Measurements from ENCODE around the gene FAM20A.
"Not testable (repeated sequence)": the region's sequence is repeated elsewhere in the genome, so short reads cannot be mapped to it uniquely, and the experiment has no call there.

FAM20A gene

GRCh38 chr17:68518063-68518815 is 82.9 kb downstream of the FAM20A start:
- no peak for DNase-seq

- not testable (repeated sequence) for DNase-seq
Observed at GRCh38 chr17:68517605-68518004, 83.6 kb downstream of the FAM20A start.

- no peak for DNase-seq
Observed at GRCh38 chr17:68516732-68517131, 84.4 kb downstream of the FAM20A start.

GRCh38 chr17:68514831-68515635 is 86.1 kb downstream of the FAM20A start:
- DNase-seq, result no peak

DNA sequence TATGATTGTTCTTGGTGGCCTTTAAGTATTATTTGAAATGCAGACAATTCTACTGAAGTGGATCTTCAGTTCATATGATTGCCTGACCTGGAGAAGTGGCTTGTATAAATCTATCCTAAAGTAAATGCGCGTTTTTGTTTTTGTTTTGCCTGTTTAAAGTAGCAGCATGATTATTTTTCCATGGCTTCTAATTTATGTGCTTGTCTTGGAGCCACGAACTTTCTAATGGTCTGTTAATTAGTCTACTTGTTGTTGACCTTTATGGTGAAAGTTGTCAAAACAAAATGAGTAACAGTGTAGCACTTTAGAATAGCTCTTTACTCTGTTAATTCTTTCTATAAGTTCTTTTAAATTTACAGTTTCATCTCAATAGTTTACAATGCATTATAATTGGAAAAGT is 87.2 kb downstream of the FAM20A start:
- no peak for DNase-seq

- DNase-seq, result no peak
Observed at GRCh38 chr17:68512960-68513474, 88.2 kb downstream of the FAM20A start.

- DNase-seq, result peak; percentile 93
Observed at GRCh38 chr17:68512247-68512959, 88.8 kb downstream of the FAM20A start, which contains the start of gene PRKAR1A. TSS of gene PRKAR1A (plus strand) at chr17:68512430. CDS start at chr17:68515400, 2,970 bp downstream.

DNA sequence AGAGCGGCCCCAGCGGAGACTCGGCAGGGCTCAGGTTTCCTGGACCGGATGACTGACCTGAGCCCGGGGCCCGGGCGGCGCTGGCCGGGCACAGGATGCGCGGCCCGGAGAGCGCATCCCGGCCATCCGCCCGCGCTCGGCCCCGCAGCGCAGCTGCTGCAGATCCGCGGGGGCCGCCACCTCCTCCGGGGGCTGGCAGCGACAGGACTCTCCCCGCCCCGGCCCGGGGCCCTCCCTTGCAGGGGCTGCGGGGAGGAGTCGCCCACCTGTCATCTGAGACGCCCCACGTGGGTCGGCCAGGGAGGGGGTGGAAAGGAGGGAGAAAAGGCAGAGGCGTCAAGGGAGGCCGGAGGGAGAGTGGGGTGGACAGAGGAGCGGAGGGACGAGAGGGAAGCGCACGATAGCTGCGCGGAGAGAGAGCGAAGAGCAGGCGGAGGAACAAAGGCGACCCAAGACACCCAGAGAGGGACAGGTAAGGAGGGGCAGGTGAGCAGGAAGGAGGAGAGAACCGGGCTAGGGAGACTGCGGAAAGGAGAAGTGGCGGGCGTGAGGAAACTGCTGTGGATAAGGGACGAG is 89.4 kb downstream of the FAM20A start:
- DNase-seq, result peak; percentile 59

DNA sequence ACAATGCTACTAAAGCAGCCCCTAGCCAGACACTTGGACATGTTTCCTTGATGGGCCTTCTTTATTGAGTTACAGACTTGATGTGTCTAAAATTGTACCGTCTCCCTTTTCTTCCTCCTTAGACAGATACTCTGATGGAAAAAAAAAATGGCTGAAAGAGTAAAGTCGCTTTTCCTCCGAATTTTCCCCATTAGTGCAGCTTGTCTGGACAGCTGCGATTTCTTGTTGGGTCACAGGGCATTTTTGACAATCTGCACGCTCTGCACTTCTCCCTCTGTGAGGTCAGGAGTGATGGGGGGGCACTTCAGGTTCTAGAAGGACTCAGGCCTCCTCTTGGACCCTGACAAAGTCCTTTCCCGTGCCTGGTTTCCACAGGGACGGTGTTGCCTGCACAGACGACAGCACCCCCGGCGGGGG is 89.9 kb downstream of the FAM20A start:
- no peak for DNase-seq

GRCh38 chr17:68509141-68510057 is 91.8 kb downstream of the FAM20A start:
- peak; percentile 35 for DNase-seq

GRCh38 chr17:68507576-68507975 is 93.6 kb downstream of the FAM20A start:
- DNase-seq, result no peak

DNA sequence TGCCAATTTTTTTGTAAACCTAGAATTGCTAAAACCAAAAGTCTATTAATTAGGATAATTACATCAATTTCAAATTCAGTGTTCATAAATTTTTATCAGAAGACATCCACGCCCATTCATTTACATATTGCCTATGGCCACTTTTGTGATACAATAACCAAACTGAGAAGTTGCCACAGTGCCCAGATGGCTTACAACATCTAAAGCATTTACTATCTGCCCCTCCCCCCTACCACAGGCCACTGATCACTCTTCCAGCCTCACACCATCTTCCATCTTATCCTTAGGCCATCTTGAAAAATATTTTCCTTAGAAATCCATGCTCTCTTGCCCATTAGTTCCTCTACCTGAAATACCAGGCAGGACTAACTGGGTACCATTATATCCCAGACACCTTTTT is 95.2 kb downstream of the FAM20A start:
- no peak for DNase-seq

DNA sequence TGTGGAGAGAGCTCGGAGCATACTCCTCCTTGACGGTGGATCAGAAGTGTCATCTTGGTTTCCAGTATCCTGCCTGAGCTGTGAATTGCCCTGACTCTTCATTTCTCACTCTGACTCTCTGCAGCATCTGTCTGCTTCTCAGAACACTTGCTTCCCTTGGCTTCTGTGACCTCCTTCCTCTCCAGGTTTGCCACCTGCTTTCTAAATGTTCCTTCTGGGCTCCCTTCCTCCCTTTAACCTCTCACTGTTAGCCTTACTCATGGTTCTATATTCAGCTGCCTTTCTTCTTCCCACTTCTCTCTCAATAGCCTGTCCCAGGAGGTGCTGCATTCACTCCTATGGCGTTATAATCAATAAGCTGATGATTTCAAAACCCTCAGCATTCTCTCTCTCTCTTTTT is 100.1 kb downstream of the FAM20A start:
- DNase-seq, result peak; percentile 32

- DNase-seq, result no peak
Observed at GRCh38 chr17:68499587-68499986, 101.6 kb downstream of the FAM20A start.

- no peak for DNase-seq
Observed at GRCh38 chr17:68498479-68499326, 102.5 kb downstream of the FAM20A start.

DNA sequence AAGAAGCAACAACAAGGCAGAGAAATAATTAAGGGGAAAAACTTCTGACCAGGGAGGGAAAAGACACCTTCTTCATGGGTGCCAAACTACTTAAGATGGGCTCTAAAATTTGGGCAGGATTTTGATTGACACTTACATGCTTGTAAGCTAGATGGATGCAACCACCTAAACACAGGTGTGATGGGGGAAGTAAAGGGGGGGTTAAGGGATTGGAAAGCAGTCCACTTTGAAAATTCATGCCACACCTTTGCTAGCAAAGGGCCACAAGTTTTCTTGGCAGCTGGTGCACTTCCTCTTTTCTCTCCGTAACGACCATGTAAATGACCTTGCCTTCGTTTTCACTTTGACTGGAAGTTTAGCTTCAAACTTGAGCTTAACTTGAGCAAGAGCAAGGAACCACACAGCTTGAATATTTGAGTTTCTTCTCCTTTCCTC is 103.3 kb downstream of the FAM20A start:
- DNase-seq, result peak; percentile 71

- no peak for DNase-seq
Observed at GRCh38 chr17:68495081-68495480, 106.1 kb downstream of the FAM20A start.

GRCh38 chr17:68492394-68493054 is 108.6 kb downstream of the FAM20A start:
- not testable (repeated sequence) for DNase-seq

DNA sequence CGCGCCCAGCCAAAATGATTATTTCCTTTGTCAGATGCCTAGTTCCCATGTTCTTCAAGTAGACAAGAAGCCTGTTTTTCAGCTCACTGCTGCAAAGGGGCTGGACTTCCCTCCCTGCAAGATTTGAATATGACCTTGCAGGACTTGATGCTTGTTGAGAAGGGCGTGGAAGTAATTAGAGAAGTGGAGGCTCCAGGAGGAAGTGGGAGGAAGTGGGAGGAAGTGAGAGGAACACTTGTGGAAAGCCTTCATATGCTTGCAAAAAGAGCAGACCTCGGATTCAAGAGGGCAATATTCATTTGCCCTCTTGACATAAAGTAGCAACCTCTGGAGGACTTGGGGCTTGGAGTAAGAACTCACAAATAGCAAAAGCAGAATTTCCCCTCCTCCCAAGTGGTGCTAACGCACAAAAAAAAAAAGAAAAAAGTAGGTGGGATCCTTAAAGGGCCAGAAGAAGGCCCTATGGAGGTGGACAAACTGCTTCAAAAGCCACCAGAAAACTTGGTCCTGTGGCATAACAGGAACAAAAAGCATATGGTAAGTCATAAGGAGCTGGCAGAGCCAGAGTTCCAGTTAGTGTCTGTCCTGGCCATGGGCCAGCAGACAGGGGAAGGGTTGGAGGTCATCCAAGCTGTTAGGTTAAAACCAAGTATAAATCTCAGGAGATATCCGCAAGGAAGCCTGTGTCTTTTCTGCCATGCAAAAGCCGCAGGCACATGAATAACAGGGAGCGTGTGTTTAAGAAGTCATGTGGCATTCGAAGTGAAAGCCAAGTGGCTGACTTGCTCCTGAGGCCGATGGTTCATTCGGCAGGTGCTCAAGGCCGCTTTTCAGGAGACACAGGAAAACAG is 109.6 kb downstream of the FAM20A start:
- DNase-seq, result no peak
